GM23338 (cell line): ENCODE data around the gene ZFYVE26. TPM values are rescaled to one million over a fixed set of nuclear protein-coding genes. Genes with fewer than 3 reads are reported as not detected.

ENCODE experiments used
- ATAC-seq: fragments of 200-7000 bp; cut with Tn5 transposase; 3 replicates; pipeline ENCODE4 v1.9.1; 2020
- DNase-seq: peaks from one replicate; pipeline ENCODE4 v3.0.0-alpha.2; 2015; ENCODE audit warnings: low spot score
- H2AFZ ChIP-seq: fragments of 200-600 bp; sonication (generic); 2 replicates; pipeline ENCODE4 v1.8.0; 2016; ENCODE audit warnings: antibody characterized with exemption, mild to moderate bottlenecking, moderate library complexity
- H3F3A ChIP-seq: fragments of 200-600 bp; sonication (generic); replicated peaks from 2 replicates; pipeline ENCODE4 v1.8.0; 2017; ENCODE audit warnings: antibody characterized with exemption, mixed run types, low read depth
- H3K27ac ChIP-seq: fragments of 200-600 bp; sonication (generic); 2 replicates; pipeline ENCODE4 v1.6.1; 2016; ENCODE audit warnings: low read depth
- H3K27me3 ChIP-seq: fragments of 200-600 bp; sonication (generic); 2 replicates; pipeline ENCODE4 v1.8.0; 2016; ENCODE audit warnings: mild to moderate bottlenecking, mixed run types, moderate library complexity; ENCODE audit not compliant: insufficient read depth
- H3K36me3 ChIP-seq: fragments of 200-600 bp; sonication (generic); 2 replicates; pipeline ENCODE4 v1.8.0; 2016; ENCODE audit warnings: mild to moderate bottlenecking; ENCODE audit not compliant: insufficient read depth
- H3K4me1 ChIP-seq: fragments of 200-600 bp; sonication (generic); 2 replicates; pipeline ENCODE4 v1.8.0; 2016; ENCODE audit warnings: mild to moderate bottlenecking, moderate library complexity; ENCODE audit not compliant: insufficient read depth
- H3K4me2 ChIP-seq: fragments of 200-600 bp; sonication (generic); 2 replicates; pipeline ENCODE4 v1.7.1; 2017; ENCODE audit warnings: mixed run types
- H3K4me3 ChIP-seq: fragments of 200-600 bp; sonication (generic); 2 replicates; pipeline ENCODE4 v1.6.1; 2016; ENCODE audit warnings: mixed run types
- H3K79me2 ChIP-seq: fragments of 200-600 bp; sonication (generic); replicated peaks from 2 replicates; pipeline ENCODE4 v1.8.0; 2017; ENCODE audit warnings: mild to moderate bottlenecking; ENCODE audit not compliant: insufficient read depth
- H3K9me2 ChIP-seq: fragments of 200-600 bp; sonication (generic); 2 replicates; pipeline ENCODE4 v1.8.0; 2017; ENCODE audit not compliant: insufficient read depth
- H4K20me1 ChIP-seq: fragments of 200-600 bp; sonication (generic); replicated peaks from 2 replicates; pipeline ENCODE4 v1.8.0; 2017; ENCODE audit warnings: mild to moderate bottlenecking; ENCODE audit not compliant: insufficient read depth
- H3K27ac Mint-ChIP-seq: 2 replicates; pipeline ENCODE4 v1.8.0; 2020; ENCODE audit warnings: inconsistent platforms, mild to moderate bottlenecking, moderate library complexity, mixed read lengths
- H3K27me3 Mint-ChIP-seq: 3 replicates; pipeline ENCODE4 v1.8.0; 2022; ENCODE audit warnings: low read depth, mild to moderate bottlenecking, moderate library complexity, mixed read lengths, inconsistent platforms; ENCODE audit not compliant: insufficient read depth, poor library complexity
- H3K36me3 Mint-ChIP-seq: 3 replicates; pipeline ENCODE4 v1.8.0; 2021; ENCODE audit warnings: low read depth, mild to moderate bottlenecking, inconsistent platforms, moderate library complexity, mixed read lengths
- H3K4me1 Mint-ChIP-seq: 3 replicates; pipeline ENCODE4 v1.8.0; 2020; ENCODE audit warnings: mild to moderate bottlenecking, inconsistent platforms, mixed read lengths
- H3K4me3 Mint-ChIP-seq: 3 replicates; pipeline ENCODE4 v1.8.0; 2021; ENCODE audit warnings: moderate library complexity, mild to moderate bottlenecking, inconsistent platforms, mixed read lengths
- H3K9me3 Mint-ChIP-seq: 3 replicates; pipeline ENCODE4 v1.8.0; 2020; ENCODE audit warnings: moderate library complexity, mild to moderate bottlenecking, inconsistent platforms, mixed read lengths
- CREB1 ChIP-seq: fragments of 250-450 bp; sonication (Bioruptor Pico); IDR thresholded peaks from 2 replicates; pipeline ENCODE4 v1.5.0; 2020; ENCODE audit warnings: low read depth, mild to moderate bottlenecking, moderate library complexity
- EZH2 ChIP-seq: fragments of 200-600 bp; sonication (generic); IDR thresholded peaks from one replicate; pipeline ENCODE4 v1.8.0; 2017; ENCODE audit warnings: antibody characterized with exemption, mild to moderate bottlenecking, low read depth; ENCODE audit not compliant: unreplicated experiment
- EZH2phosphoT487 ChIP-seq: fragments of 200-600 bp; sonication (generic); IDR thresholded peaks from one replicate; pipeline ENCODE4 v1.8.1; 2018; ENCODE audit warnings: antibody characterized with exemption; ENCODE audit not compliant: unreplicated experiment
- JUNB ChIP-seq: IDR thresholded peaks from one replicate; pipeline ENCODE4 v1.6.1; 2016; ENCODE audit warnings: antibody characterized with exemption; ENCODE audit not compliant: unreplicated experiment
- NANOG ChIP-seq: IDR thresholded peaks from 2 replicates; pipeline ENCODE4 v1.6.1; 2016; ENCODE audit warnings: antibody characterized with exemption, borderline replicate concordance
- POLR2AphosphoS5 ChIP-seq: IDR thresholded peaks from 2 replicates; pipeline ENCODE4 v1.6.1; 2016; ENCODE audit warnings: antibody characterized with exemption, low read depth
- STAT1 ChIP-seq: IDR thresholded peaks from one replicate; pipeline ENCODE4 v1.6.1; 2016; ENCODE audit warnings: antibody characterized with exemption; ENCODE audit not compliant: unreplicated experiment
- ZNF114 ChIP-seq: fragments of 250-450 bp; sonication (Bioruptor Pico); IDR thresholded peaks from 2 replicates; pipeline ENCODE4 v1.5.0; 2020; ENCODE audit warnings: mild to moderate bottlenecking, moderate library complexity
- ZNF331 ChIP-seq: fragments of 250-450 bp; sonication (Bioruptor Pico); IDR thresholded peaks from 2 replicates; pipeline ENCODE4 v1.5.0; 2020; ENCODE audit warnings: low read depth, mild to moderate bottlenecking, moderate library complexity
- polyA plus RNA-seq: library from polyadenylated mRNA; unstranded; fragments of >200 nt; fragmentation: Nextera tagmentation; extraction: Ambion mirVana; gene quantifications from 2 replicates; pipeline ENCODE4 v1.2.1, GENCODE V29; 2016
- total RNA-seq: library from RNA; depleted of rRNA; stranded (reverse); fragments of >200 nt; shearing (Covaris generic); gene quantifications from 2 replicates; pipeline ENCODE4 v1.2.3, GENCODE V29; 2014
- TF ChIP-seq, protein P1 (sequence below): IDR thresholded peaks from one replicate; pipeline ENCODE4 v1.6.1; 2018; ENCODE audit warnings: antibody characterized with exemption; ENCODE audit not compliant: unreplicated experiment
- TF ChIP-seq, protein P2 (sequence below): fragments of 250-450 bp; sonication (Bioruptor Pico); IDR thresholded peaks from 2 replicates; pipeline ENCODE4 v1.5.0; 2020; ENCODE audit warnings: mild to moderate bottlenecking, moderate library complexity
- TF ChIP-seq, protein P3 (sequence below): IDR thresholded peaks from 2 replicates; pipeline ENCODE4 v1.6.1; 2016; ENCODE audit warnings: antibody characterized with exemption
- TF ChIP-seq, protein P4 (sequence below), 2 experiments: fragments of 200-600 bp in 1 of 2; sonication (generic) in 1 of 2; conservative IDR thresholded peaks; 2 replicates each; pipeline versions ENCODE4 v1.5.1 to v1.6.1; 2016 to 2017; ENCODE audit warnings: antibody characterized with exemption in 2 of 2, low read depth in 2 of 2, mild to moderate bottlenecking in 2 of 2, moderate library complexity in 1 of 2

The ZFYVE26 gene
- total and polyA plus RNA-seq, 2 experiments from 2014 or later = 5.6 to 36.0 TPM

DNA sequence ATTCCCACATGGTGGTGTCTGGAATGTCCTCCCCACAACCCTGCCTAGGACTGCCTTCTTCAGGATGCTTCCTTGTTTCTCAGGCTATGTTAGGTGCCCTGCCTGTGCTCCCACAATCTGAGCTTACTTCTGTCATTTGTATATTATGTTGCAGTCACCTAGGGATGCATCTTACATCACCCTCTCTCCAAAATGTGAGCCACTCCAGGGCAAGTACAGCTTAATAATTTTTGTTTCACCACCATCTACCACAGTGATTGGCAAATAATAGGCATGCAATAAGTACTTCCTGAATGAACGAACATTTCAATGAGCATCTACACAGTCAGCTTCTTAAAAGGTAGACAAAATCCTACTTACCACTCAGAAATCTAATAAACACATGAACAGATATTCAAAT, 37.6 kb downstream of the ZFYVE26 start:
- H3K27ac ChIP-seq = no peak overlapping the region
- H3K9me2 ChIP-seq = no peaks in the 10 kb centered on the region
- no peak overlapping the region for H3K4me3 ChIP-seq
- no peaks in the 10 kb centered on the region for H3K9me3 Mint-ChIP-seq
- H3K36me3 ChIP-seq = peaks cover 61% of the 10 kb centered on the region
- H2AFZ ChIP-seq = no peak overlapping the region
- H4K20me1 ChIP-seq = 0 out of 2 replicates have a peak, but pooled peaks cover 4% of the 10 kb centered on the region
- H3K27ac Mint-ChIP-seq = peak overlapping the region; percentile 41; the same call in 1 of the 2 replicates
- TF ChIP-seq, protein P1, sequence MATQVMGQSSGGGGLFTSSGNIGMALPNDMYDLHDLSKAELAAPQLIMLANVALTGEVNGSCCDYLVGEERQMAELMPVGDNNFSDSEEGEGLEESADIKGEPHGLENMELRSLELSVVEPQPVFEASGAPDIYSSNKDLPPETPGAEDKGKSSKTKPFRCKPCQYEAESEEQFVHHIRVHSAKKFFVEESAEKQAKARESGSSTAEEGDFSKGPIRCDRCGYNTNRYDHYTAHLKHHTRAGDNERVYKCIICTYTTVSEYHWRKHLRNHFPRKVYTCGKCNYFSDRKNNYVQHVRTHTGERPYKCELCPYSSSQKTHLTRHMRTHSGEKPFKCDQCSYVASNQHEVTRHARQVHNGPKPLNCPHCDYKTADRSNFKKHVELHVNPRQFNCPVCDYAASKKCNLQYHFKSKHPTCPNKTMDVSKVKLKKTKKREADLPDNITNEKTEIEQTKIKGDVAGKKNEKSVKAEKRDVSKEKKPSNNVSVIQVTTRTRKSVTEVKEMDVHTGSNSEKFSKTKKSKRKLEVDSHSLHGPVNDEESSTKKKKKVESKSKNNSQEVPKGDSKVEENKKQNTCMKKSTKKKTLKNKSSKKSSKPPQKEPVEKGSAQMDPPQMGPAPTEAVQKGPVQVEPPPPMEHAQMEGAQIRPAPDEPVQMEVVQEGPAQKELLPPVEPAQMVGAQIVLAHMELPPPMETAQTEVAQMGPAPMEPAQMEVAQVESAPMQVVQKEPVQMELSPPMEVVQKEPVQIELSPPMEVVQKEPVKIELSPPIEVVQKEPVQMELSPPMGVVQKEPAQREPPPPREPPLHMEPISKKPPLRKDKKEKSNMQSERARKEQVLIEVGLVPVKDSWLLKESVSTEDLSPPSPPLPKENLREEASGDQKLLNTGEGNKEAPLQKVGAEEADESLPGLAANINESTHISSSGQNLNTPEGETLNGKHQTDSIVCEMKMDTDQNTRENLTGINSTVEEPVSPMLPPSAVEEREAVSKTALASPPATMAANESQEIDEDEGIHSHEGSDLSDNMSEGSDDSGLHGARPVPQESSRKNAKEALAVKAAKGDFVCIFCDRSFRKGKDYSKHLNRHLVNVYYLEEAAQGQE = no peak
- TF ChIP-seq NANOG (no peak), EZH2 (no peak), STAT1 (no peak), ZNF114 (CRISPR knock-in tag) (no peak), POLR2AphosphoS5 (no peak), ZNF331 (CRISPR knock-in tag) (no peak), JUNB (no peak), CREB1 (no peak), EZH2phosphoT487 (no peak)
- TF ChIP-seq, protein P2, sequence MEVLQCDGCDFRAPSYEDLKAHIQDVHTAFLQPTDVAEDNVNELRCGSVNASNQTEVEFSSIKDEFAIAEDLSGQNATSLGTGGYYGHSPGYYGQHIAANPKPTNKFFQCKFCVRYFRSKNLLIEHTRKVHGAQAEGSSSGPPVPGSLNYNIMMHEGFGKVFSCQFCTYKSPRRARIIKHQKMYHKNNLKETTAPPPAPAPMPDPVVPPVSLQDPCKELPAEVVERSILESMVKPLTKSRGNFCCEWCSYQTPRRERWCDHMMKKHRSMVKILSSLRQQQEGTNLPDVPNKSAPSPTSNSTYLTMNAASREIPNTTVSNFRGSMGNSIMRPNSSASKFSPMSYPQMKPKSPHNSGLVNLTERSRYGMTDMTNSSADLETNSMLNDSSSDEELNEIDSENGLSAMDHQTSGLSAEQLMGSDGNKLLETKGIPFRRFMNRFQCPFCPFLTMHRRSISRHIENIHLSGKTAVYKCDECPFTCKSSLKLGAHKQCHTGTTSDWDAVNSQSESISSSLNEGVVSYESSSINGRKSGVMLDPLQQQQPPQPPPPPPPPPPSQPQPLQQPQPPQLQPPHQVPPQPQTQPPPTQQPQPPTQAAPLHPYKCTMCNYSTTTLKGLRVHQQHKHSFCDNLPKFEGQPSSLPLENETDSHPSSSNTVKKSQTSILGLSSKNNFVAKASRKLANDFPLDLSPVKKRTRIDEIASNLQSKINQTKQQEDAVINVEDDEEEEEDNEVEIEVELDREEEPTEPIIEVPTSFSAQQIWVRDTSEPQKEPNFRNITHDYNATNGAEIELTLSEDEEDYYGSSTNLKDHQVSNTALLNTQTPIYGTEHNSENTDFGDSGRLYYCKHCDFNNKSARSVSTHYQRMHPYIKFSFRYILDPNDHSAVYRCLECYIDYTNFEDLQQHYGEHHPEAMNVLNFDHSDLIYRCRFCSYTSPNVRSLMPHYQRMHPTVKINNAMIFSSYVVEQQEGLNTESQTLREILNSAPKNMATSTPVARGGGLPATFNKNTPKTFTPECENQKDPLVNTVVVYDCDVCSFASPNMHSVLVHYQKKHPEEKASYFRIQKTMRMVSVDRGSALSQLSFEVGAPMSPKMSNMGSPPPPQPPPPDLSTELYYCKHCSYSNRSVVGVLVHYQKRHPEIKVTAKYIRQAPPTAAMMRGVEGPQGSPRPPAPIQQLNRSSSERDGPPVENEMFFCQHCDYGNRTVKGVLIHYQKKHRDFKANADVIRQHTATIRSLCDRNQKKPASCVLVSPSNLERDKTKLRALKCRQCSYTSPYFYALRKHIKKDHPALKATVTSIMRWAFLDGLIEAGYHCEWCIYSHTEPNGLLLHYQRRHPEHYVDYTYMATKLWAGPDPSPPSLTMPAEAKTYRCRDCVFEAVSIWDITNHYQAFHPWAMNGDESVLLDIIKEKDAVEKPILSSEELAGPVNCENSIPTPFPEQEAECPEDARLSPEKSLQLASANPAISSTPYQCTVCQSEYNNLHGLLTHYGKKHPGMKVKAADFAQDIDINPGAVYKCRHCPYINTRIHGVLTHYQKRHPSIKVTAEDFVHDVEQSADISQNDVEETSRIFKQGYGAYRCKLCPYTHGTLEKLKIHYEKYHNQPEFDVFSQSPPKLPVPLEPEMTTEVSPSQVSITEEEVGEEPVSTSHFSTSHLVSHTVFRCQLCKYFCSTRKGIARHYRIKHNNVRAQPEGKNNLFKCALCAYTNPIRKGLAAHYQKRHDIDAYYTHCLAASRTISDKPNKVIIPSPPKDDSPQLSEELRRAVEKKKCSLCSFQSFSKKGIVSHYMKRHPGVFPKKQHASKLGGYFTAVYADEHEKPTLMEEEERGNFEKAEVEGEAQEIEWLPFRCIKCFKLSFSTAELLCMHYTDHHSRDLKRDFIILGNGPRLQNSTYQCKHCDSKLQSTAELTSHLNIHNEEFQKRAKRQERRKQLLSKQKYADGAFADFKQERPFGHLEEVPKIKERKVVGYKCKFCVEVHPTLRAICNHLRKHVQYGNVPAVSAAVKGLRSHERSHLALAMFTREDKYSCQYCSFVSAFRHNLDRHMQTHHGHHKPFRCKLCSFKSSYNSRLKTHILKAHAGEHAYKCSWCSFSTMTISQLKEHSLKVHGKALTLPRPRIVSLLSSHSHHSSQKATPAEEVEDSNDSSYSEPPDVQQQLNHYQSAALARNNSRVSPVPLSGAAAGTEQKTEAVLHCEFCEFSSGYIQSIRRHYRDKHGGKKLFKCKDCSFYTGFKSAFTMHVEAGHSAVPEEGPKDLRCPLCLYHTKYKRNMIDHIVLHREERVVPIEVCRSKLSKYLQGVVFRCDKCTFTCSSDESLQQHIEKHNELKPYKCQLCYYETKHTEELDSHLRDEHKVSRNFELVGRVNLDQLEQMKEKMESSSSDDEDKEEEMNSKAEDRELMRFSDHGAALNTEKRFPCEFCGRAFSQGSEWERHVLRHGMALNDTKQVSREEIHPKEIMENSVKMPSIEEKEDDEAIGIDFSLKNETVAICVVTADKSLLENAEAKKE (CRISPR knock-in tag) = no peak
- TF ChIP-seq, protein P3, sequence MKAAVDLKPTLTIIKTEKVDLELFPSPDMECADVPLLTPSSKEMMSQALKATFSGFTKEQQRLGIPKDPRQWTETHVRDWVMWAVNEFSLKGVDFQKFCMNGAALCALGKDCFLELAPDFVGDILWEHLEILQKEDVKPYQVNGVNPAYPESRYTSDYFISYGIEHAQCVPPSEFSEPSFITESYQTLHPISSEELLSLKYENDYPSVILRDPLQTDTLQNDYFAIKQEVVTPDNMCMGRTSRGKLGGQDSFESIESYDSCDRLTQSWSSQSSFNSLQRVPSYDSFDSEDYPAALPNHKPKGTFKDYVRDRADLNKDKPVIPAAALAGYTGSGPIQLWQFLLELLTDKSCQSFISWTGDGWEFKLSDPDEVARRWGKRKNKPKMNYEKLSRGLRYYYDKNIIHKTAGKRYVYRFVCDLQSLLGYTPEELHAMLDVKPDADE = no peak
- TF ChIP-seq, protein P4, sequence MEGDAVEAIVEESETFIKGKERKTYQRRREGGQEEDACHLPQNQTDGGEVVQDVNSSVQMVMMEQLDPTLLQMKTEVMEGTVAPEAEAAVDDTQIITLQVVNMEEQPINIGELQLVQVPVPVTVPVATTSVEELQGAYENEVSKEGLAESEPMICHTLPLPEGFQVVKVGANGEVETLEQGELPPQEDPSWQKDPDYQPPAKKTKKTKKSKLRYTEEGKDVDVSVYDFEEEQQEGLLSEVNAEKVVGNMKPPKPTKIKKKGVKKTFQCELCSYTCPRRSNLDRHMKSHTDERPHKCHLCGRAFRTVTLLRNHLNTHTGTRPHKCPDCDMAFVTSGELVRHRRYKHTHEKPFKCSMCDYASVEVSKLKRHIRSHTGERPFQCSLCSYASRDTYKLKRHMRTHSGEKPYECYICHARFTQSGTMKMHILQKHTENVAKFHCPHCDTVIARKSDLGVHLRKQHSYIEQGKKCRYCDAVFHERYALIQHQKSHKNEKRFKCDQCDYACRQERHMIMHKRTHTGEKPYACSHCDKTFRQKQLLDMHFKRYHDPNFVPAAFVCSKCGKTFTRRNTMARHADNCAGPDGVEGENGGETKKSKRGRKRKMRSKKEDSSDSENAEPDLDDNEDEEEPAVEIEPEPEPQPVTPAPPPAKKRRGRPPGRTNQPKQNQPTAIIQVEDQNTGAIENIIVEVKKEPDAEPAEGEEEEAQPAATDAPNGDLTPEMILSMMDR (conservative IDR thresholded peaks at IDR 0.05; ENCODE audit: low read depth in 2 of 2) = no peak
- H3K27me3 Mint-ChIP-seq = no peaks in the 10 kb centered on the region
- no peak for ATAC-seq
- H3F3A ChIP-seq = no peaks in the 10 kb centered on the region
- DNase-seq = no peak
- no peak overlapping the region for H3K4me2 ChIP-seq
- no peaks in the 10 kb centered on the region for H3K27me3 ChIP-seq
- no peak overlapping the region for H3K4me3 Mint-ChIP-seq
- no peaks in the 10 kb centered on the region for H3K79me2 ChIP-seq
- H3K4me1 Mint-ChIP-seq = no peaks in the 10 kb centered on the region
- peaks cover 66% of the 10 kb centered on the region for H3K36me3 Mint-ChIP-seq
- no peaks in the 10 kb centered on the region for H3K4me1 ChIP-seq
